Measurements from ENCODE around the gene GIMAP8. TPM values are rescaled to one million over a fixed set of nuclear protein-coding genes. Genes with fewer than 3 reads are reported as not detected.
A peak's percentile ranks its signal among the peaks of the same experiment; 100 is the strongest.

Gene GIMAP8
- polyA plus RNA-seq (2013, experiment 1 of 2; ENCODE audit: insufficient read length): 0.04 TPM
- polyA plus RNA-seq (2013, experiment 2 of 2; ENCODE audit: insufficient read length): 0.20 TPM

DNA sequence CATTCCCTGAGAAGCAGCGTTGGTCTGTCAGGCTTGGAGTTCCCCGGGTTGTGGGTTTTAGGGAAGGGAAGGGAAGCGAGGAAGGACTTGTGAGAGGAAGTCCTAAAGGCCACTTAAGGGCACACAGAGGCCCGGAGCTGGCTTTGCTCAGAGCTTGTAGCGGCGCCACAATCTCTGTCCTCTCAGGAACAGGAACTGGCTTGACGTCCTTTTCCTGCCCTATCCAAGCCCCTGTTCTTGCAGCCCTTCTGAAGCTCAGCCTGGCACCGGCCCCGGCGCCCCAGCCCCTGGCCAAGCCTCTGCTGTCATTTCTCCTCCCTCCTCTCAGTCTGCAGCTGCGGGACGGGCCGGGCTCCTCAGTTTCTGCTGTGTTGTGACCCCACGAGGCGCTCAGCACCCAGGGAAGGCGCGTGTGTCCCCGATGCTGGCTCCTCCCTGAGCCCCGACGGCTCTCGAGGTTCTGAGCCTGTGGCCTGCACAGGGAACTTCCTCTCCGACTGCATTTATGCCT is at the start of gene GIMAP8:
Gene GIMAP8, plus strand, starts transcription at position 140 of the 511 bp plus-strand sequence. CDS start 16,069 bp downstream, outside the sequence.
- DNase-seq: no peak

DNA sequence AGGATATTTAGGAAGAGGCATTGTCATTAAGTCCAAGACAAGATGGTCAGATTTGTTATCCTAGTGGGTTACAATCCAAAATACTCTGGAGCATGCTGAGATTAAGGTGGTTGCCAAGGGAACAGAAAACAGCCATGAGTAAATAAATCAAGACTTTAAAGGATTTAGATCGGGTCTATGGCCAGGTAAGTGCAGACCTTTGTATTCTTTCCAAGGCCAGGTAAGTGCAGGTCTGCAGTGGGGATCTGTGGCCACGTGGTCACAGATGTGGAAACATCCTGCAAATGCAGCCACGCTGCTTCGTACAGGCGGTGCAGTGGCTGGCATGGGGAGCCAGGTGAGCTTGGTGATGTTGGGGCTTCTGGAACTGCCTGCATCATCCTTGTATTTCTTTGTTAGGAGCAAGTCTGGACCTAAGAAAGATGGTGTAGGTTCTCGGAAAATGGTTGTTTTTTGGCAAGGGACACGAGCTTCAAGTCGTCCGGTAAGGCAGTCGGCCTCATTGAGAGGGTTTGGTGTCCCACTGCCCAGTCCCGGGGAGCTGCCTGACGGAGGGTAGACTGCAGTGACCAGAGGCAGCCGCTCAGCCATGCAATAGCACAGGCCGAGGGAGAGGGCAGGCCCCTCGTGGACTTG is 49.5 kb upstream of the GIMAP8 start:
- DNase-seq: no peak

DNA sequence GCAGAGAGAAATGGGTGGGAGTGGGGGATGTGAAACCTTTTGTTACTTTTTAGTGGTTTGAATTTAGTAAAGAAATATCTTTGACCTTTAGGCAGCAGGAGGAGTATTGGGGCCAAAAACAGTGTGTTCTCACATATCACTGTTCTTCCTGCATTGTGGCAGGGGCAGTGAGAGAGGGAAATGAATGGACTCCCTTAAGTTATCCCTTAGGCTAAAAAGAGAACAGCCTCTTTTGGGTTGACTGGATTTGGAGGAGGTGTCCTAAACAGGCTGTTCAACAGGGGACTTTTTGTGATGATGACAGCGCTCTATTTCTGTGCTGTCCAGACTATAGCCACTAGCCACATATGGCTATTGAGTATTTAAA is 49.0 kb upstream of the GIMAP8 start:
- DNase-seq: no peak

DNA sequence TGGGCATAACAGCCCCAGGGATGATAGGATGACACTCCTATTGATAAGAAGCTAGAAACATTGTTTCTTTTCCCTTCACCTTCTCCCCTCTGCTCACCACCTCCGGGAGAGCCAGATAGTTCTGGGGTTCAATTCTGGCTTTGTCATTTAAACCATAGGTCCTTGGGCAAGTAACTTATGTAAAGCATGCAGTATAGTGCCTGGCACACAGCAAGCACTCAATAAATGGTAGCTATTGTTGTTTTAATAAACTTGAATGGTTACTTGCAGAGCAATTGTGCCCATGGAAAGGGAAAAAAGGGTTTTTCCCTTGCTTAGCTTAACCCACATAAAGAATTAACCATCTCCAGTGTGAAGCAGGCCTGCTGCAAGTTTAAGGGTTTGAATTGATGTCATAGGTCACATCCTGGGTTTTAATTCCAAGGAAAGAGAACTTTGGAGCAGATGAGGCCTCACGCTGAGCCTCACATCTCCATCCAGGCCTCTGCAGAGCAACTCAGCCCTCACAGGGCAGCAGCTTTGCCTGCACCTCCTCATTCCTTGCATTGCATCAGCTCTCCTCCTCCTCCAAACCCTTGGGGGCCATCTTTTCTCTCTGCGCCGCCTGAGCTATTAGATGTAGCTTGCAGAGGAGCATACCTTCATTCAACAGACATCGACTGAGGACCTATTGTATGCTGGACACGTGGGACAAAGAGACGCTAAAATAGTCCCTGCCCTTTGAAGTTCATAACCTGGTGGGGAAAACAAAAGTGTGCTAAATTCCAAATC is 48.4 kb upstream of the GIMAP8 start:
- peak; percentile 45 for DNase-seq

DNA sequence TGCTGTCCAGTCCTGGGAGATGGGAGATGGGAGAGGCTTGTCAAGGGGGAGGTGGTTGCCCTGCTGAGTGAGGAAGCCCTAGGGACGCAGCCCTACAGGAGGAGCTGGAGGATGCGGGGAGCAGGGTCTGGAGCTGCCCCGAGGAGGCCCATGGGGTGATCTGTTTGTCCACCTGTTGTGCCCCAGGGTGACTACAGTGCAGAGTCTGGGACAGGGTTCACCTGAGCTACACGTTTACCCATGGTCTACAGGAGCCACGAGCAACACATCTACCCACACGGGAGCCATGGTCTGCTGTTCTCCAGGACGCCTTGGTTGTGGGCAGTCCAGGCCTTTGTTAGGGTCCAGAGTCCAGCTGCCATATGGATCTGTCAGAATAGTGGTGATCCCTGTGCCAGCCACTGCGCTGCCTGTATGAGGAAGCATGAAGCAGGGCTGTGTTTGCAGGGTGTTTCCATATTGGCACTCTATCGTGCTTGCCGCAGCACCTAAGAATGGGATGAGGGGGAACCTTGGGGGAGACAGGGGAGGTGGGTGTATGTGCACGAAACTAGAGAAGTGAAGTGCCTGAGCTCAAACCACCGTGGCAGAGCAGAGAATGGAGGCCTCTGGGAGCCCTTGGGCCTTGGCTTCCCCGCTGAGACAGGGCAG is 47.6 kb upstream of the GIMAP8 start:
- no peak for DNase-seq

DNA sequence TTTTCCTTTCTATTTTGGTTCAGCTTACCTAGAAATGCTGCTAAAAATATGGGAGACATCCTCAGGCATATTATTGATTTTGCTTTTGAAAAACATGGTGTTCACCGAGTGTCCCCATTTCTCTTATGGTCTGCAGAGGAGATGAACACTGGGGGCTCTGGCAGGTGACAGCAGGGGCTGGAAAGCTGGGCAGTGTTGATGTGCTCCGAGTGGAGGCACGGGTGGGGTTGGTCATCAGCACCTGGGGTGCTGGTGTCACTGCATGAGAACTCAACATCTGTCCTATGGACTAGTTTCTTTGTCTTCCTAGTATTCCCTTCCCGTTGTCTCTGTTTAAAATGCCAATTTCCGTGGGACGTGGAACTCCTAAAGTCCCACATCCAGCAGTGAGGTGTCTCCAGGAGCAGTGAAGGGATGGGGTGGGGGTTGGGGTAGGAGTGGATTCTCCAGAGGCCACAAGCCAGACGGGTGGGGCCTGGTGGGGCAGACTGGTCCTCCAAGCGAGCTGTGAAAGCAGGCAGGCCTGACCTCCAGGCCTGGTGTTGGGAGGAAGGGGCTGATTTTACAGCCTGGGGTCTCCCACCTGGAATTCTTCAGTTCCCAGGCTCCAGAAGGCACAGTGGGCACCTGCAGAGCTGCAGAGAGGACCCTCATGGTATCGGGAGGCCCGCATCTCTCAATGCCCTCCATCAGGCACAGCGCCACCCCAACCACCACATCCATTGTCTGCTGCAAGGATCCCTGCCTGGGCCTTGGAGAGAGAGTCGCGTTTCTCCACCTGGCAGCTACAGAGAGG is 46.9 kb upstream of the GIMAP8 start:
- DNase-seq: no peak

DNA sequence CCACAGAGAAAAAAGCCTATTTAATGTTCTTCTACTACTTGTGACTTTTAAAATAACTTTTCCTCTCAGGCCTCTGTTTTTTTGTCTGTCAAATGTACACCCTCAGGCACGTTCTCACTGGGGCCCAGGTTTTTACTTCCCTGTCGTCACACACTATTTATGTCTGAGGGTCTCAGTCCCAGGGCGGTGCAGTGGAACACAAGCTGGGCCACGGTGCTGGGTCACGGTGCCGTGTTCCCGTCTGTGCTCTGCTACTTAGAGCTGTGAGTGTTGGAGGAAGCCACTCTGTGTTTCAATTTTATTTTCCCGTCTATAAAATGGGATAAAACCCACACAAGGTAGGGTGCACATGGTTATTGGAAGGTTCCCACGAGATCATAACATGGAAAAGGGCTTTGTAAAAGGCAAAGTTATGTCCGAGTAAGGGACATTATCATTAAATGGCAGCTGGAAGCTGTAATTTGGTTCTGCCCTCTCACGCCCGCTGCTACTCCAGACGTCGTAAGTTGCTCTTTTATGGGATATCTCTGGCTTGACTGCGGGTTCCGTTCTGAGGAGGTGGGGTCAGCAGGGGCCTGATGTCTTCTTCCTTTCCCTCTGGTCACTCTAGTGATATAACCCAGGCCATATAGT is 46.1 kb upstream of the GIMAP8 start:
- no peak for DNase-seq

DNA sequence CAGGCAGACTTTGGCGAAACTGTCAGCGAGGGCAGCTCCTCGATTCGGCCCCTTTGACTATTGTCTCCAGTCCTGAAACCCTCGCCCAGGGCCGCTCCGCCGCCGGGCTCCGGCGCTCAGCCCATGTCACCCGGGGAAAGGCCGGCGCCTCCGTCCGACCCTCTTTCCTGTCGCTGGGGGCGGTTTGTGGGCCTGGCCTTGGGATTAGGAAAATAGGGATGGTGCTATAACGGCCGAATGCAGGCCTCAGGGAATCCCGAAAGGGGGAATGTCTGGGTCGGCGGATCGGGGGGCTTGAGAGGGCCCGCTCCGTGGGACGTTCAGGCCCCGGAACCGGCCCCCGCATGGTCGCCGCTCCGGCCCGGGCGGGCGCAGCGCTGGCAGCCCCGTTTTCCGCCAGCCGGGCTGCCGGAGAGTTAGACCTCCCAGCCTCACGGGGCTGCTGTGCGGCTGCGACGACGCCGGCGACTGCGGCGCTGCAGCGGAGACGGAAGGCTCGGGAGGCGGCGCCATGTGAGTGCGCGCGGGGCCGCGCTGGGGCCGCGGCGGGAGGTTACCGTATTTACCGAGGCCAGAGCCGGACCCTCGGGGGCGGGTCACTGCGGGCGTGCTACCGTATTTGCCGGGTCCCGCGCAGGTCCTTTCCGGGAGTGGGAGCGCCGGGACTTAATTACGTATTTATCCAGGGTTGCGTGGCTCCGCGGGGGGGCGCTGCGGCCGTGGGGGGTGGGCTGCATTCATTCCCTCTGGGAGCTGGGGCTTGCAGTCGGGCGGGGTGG is 45.4 kb upstream of the GIMAP8 start:
- DNase-seq: peak; percentile 92

DNA sequence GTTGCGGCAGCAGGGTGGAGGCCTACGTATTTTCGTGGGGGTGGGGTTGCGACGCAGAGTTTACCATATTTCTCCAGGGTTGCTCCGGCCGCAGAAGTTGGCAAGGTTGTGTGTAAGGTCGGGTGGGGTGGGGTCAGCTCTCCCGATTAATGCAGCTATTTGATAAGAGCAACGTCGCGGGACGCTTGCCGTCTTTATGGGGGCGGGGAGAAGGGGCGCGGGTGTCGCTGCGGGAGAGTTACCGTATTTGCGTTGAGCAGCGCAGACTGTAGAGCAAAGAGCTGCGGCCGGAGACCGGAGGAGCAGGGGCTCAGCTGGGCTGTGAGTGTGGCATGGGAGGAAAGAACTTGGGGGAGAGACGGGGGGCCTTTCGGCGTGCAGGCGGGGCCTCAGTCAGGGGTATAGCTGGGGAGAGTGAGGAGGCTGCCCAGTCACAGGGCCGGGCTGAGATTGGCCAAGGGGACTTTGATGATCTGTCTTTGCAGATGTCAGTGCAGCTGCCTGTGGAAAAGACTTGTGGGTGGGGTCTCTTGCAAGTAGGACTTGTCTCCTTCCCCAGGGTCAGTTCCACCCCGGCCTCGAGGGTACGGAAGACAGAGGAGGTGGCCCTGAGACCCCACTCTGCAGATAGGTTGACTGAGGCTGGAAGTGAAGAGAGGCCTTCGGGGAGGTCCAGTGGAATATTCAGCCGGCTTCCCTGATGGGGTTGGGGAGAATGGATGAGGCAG is 44.7 kb upstream of the GIMAP8 start:
- DNase-seq: peak; percentile 32

DNA sequence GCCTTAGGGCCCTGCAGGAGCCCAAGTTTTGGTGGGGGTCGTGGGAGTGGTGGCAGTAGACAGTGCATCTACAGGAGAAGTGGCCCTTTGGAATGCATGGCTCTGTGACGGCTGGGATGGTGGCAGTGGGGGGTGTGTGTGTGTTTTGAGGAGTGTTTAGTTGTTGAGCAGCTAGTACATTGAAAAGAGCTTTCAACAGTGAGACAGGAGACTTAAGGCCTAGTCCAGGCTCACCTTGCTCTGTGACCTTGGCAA is 44.2 kb upstream of the GIMAP8 start:
- no peak for DNase-seq

DNA sequence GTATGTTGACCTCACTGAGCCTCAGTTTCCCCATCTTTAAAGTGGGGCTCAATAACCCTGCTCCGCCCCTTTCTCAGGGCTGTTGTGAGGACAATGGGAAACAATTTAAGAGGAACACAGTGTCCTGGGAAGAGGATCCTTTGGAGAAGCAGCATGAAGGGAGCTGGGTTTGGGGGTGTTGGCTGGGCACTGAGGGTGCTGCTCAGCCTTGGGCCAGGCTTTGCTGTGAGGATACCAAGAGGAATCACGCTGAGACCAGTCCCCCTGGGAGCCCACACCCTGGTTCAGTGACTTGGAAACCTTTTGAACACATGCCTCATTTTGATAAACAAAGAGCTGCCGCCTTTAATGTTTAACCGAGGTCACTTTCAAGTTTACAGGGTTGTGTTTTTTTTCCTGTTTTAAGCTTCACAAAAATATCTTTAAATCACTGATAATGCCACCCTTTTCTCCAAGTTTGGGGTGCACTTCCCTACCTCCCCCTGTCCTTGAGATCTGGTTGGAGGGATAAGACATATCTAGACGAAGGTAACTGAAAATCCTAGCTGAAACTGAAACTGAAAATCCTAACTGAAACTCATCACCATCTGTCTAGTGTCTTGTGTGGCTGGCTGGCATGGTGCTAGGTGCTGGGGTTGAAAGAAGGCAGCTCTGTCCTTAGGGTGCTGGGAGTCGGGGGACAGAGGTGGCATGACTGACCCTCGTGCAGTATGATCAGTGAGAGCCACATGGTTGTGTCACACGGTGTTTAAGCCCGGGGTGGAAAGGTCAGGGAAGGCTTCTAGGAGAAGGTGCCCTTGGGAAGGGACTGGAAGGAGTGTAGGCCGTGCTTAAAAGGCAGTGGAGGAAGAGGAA is 43.6 kb upstream of the GIMAP8 start:
- DNase-seq: no peak

DNA sequence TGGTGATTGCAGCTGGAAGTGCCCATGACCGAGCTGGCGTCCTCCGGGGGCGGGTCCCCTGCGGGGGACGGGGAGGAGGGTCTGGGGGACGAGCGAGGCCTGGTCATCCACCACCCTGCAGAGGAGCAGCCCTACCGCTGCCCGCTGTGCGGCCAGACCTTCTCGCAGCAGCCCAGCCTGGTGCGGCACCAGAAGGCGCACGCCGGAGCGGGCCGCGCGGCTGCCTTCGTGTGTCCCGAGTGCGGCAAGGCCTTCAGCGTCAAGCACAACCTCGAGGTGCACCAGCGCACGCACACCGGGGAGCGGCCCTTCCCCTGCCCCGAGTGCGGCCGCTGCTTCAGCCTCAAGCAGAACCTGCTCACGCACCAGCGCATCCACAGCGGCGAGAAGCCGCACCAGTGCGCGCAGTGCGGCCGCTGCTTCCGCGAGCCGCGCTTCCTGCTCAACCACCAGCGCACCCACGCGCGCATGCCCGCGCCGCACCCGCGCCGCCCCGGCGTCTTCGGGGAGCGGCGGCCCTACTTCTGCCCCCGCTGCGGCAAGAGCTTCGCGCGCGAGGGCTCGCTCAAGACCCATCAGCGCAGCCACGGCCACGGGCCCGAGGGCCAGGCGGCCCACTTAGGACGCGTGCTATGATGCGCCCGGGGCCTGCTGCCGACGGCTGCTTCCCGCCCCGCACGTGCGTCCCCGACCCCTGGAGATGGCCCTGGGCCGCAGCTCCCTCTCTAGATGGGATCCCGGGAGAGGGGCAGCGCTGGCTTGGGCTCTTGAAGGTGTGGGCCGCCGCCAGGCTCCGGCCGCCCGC is 42.6 kb upstream of the GIMAP8 start:
- DNase-seq: no peak

DNA sequence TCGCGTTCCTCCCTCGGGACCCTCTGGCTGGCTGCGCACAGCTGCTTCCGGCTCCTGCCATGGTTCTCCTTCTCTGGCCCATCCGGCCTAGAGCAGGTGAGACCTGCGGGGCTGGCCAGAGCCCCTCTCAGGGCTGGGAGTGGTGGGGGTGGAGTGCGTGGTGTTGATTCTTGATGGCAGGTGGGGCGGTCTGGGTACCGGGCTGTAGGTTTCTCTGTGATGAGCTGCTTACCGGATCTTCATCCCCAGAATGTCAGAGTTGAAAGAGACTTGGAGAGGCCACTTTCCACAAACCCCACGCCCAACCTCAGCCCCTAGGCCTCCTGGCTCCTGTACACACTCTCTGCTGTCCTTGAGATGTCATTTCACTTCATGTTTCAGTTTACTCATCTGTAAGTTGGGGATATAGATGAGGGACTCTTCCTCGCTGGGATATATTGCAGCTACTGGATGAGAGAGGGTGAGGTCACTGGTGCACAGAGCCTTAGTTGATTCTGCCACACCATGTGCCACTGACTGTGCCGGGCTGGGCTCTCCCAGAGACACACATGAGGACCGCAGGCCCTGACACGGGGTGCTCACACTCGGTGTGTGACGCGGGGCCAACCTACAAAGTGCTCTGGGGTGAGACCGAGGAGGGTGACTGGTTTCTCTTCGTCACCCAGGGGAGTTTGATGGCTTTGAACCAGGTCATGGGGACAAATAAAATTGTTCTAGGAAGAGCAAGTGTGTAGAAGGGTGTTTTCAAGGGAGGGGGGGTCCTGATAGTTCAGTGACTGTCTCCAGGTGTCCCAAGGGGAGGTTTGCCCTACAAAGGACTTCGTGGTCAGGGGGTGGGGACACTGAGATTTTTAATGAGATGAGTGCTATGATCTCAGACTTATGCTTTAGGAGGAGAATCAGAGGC is 41.8 kb upstream of the GIMAP8 start:
- no peak for DNase-seq

DNA sequence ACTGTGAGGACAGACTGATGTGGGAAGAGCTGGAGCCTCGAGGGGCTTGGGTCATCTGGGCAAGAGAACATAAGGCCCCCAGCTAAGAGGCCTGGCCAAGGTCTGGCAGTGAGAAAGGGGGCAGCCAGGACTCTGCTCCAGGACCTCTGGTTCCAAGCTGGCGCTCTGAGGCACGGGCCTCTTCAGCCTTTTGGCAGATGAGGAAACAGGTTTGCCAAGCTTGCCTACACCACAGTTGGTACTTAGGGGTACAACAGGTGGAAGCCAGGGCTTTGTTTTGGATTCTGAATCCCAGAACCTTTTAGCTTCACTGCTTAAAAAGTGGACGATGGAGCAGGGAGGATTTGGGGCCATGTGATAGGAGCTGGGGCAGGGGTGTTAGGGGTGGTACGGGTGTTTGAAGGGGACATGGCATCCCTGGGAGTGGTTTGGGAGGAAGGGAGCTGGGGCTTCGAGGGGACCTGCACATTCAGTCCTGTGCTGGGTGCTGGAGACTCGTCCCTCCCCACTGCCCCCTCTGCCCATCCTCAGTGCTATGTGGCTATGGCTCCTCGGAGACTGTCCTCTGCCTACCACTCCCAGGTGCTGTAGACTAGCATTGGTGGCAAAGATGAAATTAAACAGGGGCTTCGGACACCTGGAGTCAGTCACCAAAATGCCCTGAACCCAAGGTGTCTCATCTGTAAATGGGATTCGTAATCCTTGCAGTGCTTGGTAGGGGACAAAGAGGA is 41.0 kb upstream of the GIMAP8 start:
- no peak for DNase-seq

DNA sequence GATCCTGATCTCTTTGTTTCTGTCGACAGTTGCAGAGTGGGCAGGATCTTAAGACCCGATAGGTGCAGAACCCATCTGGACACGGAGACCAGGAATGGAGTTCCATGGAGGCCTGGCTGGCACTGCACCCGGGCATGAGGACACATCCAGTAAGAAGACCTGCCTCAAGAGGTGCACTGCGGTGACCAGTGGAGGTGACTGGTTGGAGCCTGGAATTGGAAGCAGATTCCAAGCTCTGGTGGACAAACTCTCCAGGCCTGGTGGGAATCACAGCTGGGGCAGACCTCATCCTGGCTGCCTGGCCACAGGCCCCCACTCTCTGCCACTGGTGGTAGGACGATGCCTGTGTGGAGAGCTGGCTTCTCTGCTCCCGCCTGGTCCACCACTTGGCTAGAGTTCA is 40.3 kb upstream of the GIMAP8 start:
- DNase-seq: no peak

DNA sequence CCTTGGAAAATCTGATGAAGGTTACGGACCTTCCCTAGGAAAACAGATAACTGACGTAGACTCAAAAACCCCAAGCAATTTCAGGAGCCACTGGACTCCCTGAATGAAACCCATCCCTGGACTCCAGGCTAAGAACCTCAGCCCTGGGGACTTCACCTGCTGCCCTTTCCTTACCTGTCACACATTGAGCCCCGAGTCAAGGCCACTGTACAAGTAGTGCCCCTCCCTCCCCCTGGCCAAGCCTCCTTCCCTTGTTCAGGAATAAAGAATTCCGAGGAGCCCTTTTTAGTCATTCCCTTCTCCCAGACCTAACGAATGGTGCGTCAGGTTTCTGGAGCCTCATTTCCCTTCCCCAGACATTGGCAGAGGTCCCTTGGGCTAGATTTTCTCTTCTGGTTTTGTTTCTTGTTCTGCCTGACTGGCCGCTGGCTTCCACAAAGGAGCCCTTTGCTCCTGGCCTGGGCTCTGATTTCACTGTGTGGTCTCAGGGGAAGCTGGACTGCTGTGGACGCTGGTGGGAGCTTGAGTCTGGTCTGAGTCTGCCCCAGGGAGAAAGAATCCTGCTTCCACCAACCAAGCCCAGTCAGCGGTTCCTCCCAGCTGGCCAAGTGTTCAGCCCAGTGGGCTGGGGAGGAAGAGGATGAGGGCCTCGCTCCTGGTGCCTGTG is 39.6 kb upstream of the GIMAP8 start:
- DNase-seq: no peak

DNA sequence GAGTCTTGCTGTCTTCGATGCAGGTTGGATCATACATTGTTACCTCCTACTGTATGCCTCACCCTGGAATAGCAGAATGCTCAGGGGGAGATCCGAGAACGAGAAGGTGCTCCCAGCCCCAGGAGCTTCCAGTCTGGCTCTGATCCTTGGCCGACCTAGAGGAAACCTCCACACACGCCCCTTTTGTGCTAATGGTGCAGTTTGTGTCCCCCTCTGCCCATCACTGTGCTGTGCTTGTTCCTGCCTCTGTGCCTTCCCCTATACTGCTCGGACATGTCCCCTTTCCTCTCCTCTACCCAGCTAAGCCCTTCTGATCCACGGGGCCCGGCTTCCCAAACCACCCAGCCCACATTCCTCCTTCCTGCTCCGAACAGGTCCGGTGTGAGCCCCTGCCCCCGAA is 38.8 kb upstream of the GIMAP8 start:
- no peak for DNase-seq

Data from fibroblast of skin of scalp (primary cell).